ENCODE measurements around the gene SERPINA12. TPM values are rescaled to one million over a fixed set of nuclear protein-coding genes. Genes with fewer than 3 reads are reported as not detected.

The SERPINA12 gene
- total RNA-seq, 1 experiment from 2014 or later, result not detected

DNA sequence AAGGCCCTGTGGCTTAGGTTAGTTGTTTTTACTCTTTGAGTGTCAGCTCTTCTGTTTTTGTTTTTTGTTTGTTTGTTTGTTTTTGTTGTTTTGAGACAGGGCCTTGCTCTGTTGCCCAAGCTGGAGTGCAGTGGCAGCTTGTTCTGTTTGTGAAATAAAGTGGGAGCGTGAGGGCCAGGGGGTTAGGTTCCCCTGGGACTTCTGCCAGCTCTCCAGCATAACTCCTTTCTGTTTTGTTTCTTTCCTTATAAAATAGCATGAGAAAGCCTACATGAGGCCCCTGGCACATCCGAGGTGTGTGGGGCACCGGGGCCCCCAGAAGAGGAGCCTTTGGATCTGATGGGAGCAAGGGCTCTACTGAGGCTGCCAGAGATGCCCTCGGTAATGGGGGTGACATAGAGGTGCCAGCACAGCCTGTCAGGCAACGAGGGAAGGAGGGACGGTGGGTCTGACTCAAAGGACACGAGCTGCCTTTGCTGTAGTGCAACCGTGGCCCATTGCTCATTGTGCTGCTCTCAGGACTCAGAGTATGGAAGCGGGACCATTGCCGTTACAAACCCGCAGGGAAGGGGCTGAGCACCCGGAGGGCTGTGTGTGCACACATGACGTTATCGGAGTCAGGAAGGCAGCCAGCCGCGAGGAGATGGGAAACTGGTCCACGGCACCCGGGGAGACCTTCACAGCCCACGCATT is 47.6 kb downstream of the SERPINA12 start:
- no CpG with 5 or more reads among the region's 19 CpGs for WGBS (ENCODE audit: extremely low coverage, insufficient read length, low lambda C conversion rate)
- Histone ChIP-seq H2BK5ac (ENCODE audit: insufficient read length, low read length) (no peak overlapping the region), H3K27me3 (ENCODE audit: insufficient read depth, low read length) (no peaks in the 10 kb centered on the region), H3K56ac (ENCODE audit: insufficient read length, low read depth, low read length) (no peak overlapping the region), H2BK20ac (ENCODE audit: low read depth, low read length, poor library complexity, severe bottlenecking) (no peak overlapping the region), H3K79me2 (ENCODE audit: insufficient read depth, low read length) (no peaks in the 10 kb centered on the region), H3K4me1 (ENCODE audit: insufficient read depth, low read length) (no peaks in the 10 kb centered on the region), H4K91ac (ENCODE audit: insufficient read length, low read depth, low read length) (no peak overlapping the region), H4K8ac (replicated peaks; ENCODE audit: insufficient read length, low read depth, low read length) (no peak overlapping the region), H3K27ac (ENCODE audit: insufficient read length, low read depth, low read length) (no peak overlapping the region), H3K9ac (ENCODE audit: extremely low read depth, insufficient read length, low read length) (no peak overlapping the region), H2BK15ac (ENCODE audit: low read depth, low read length) (no peak overlapping the region), H2BK12ac (ENCODE audit: insufficient read length, low read depth, low read length) (no peak overlapping the region), H3T11ph (ENCODE audit: low read length) (no peak overlapping the region), H3K79me1 (ENCODE audit: insufficient read depth, low read depth, low read length, poor library complexity, severe bottlenecking) (no peaks in the 10 kb centered on the region), H4K5ac (ENCODE audit: insufficient read length, low read depth, low read length) (no peak overlapping the region), H3K4me2 (ENCODE audit: insufficient read depth, insufficient read length, low read length) (no peak overlapping the region), H4K20me1 (ENCODE audit: control insufficient read depth, insufficient read depth, insufficient read length) (no peaks in the 10 kb centered on the region), H3K4ac (ENCODE audit: low read depth, low read length) (no peak overlapping the region), H3K9me3 (ENCODE audit: control insufficient read depth, low read depth, low read length) (no peaks in the 10 kb centered on the region), H3K23ac (ENCODE audit: insufficient read length, low read depth, low read length) (no peak overlapping the region), H2AFZ (ENCODE audit: low read length) (no peak overlapping the region), H3K14ac (ENCODE audit: insufficient read depth, low read length) (no peak overlapping the region), H2AK5ac (ENCODE audit: insufficient read length, low read length) (no peak overlapping the region), H2BK120ac (ENCODE audit: low read depth, low read length, poor library complexity, severe bottlenecking) (no peak overlapping the region), H3K18ac (ENCODE audit: insufficient read length, low read depth, low read length) (no peak overlapping the region), H3K23me2 (ENCODE audit: insufficient read length, low read depth, low read length, poor library complexity, severe bottlenecking) (no peaks in the 10 kb centered on the region)
- Mint-ChIP-seq H3K27ac (peak overlapping the region in 2 of 3 experiments; percentile 63 to 86; a peak in 2 of 7 replicates), H3K9me3 (peaks cover 24% of the 10 kb centered on the region in 2 experiments), H3K27me3 (ENCODE audit: low read depth) (peaks cover 10% of the 10 kb centered on the region), H3K36me3 (ENCODE audit: insufficient read depth in 1 of 3, low read depth in 3 of 3) (peaks cover 0 to 19% (median 6%) of the 10 kb centered on the region in 3 experiments; a peak in 5 of 7 replicates), H3K4me3 (no peak overlapping the region), H3K4me1 (peaks cover 10 to 12% of the 10 kb centered on the region in 2 experiments; a peak in 3 of 4 replicates)
- TF ChIP-seq, protein P1, sequence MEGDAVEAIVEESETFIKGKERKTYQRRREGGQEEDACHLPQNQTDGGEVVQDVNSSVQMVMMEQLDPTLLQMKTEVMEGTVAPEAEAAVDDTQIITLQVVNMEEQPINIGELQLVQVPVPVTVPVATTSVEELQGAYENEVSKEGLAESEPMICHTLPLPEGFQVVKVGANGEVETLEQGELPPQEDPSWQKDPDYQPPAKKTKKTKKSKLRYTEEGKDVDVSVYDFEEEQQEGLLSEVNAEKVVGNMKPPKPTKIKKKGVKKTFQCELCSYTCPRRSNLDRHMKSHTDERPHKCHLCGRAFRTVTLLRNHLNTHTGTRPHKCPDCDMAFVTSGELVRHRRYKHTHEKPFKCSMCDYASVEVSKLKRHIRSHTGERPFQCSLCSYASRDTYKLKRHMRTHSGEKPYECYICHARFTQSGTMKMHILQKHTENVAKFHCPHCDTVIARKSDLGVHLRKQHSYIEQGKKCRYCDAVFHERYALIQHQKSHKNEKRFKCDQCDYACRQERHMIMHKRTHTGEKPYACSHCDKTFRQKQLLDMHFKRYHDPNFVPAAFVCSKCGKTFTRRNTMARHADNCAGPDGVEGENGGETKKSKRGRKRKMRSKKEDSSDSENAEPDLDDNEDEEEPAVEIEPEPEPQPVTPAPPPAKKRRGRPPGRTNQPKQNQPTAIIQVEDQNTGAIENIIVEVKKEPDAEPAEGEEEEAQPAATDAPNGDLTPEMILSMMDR (conservative IDR thresholded peaks at IDR 0.05), result no peak
- peak; percentile 12 for DNase-seq

All from H9 (cell line).